Gastrocnemius medialis (tissue), 4 donors: ENCODE results near the gene MIF.

Experiments
- CTCF ChIP-seq, 5 experiments: fragments of 450-650 bp in 3 of 5; fragments of 200-600 bp in 2 of 5; sonication (generic) in 2 of 5; IDR thresholded peaks in 4 of 5; conservative IDR thresholded peaks in 1 of 5; 1 replicate in 4 of 5; 2 replicates in 1 of 5; pipeline ENCODE4 v1.5.1; 2016 to 2019; ENCODE audit warnings: antibody characterized with exemption in 5 of 5, mild to moderate bottlenecking in 3 of 5, moderate library complexity in 3 of 5
- POLR2A ChIP-seq, 2 donors: fragments of 450-650 bp; IDR thresholded peaks; one replicate each; pipeline ENCODE4 v1.6.1; 2017; ENCODE audit warnings: antibody characterized with exemption in 2 of 2, mild to moderate bottlenecking in 2 of 2, moderate library complexity in 2 of 2

GRCh38 chr22:23925020-23925606 lies 30.9 kb downstream of the MIF start:
- TF ChIP-seq CTCF (IDR thresholded peaks at IDR 0.05 in 4 of 5, conservative IDR thresholded peaks at IDR 0.05 in 1 of 5) (no peak), POLR2A (IDR thresholded peaks at IDR 0.05) (no peak)
